Measurements from ENCODE around the gene GNAS. TPM values are rescaled to one million over a fixed set of nuclear protein-coding genes. Genes with fewer than 3 reads are reported as not detected.

GNAS gene
- total RNA-seq, 3 donors from 2014 or later, result 448 to 714 (median 570) TPM

DNA sequence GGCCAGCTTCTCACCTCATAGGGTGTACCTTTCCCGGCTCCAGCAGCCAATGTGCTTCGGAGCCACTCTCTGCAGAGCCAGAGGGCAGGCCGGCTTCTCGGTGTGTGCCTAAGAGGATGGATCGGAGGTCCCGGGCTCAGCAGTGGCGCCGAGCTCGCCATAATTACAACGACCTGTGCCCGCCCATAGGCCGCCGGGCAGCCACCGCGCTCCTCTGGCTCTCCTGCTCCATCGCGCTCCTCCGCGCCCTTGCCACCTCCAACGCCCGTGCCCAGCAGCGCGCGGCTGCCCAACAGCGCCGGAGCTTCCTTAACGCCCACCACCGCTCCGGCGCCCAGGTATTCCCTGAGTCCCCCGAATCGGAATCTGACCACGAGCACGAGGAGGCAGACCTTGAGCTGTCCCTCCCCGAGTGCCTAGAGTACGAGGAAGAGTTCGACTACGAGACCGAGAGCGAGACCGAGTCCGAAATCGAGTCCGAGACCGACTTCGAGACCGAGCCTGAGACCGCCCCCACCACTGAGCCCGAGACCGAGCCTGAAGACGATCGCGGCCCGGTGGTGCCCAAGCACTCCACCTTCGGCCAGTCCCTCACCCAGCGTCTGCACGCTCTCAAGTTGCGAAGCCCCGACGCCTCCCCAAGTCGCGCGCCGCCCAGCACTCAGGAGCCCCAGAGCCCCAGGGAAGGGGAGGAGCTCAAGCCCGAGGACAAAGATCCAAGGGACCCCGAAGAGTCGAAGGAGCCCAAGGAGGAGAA lies 12.3 kb upstream of the GNAS start:
- no peak for DNase-seq (ENCODE audit: low spot score in 2 of 2)

DNA sequence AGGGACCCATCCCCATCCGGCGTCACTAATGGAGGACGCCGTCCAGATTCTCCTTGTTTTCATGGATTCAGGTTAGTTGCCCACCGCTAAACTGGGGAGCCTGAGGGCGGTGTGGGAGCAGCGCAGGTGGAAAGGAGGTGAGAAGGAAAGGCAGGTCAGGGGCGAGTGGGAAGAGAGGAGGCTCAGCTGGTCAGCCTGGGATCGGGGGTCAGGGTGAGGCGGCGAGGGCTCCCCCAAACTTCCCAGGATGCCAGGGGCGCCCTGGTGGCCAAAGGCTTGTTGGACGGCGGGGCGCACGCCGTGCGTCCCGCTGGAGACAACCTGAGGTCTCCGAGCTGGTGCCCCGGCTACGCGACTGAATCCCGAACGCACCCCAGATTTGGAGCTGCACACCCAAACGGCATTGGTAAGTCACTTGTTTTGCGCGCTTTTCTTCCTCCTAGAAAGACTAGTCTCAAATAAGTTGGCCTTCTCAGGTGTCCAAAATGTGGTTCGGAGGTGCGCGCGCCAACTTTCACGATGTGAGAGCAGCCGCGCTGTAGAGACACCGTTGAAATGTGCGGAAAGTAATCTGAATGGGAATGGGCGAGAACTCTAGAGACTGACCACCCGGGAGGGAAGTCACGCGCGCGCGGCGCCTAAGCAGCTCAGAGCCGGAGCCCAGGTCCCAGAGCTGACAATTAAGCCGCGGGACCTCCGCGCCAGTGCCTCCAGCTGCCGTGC lies 11.5 kb upstream of the GNAS start:
- Histone ChIP-seq H3K36me3 (no peaks in the 10 kb centered on the region), H3K27ac (no peak overlapping the region), H3K27me3 (peaks cover 0 to 22% of the 10 kb centered on the region in 2 donors), H3K9me3 (no peaks in the 10 kb centered on the region), H3K4me3 (no peak overlapping the region), H3K4me1 (no peaks in the 10 kb centered on the region)
- intact Hi-C loops (cut with DNase I; ENCODE audit: low total_unique reads), result no loop called here
- TF ChIP-seq POLR2A (IDR thresholded peaks at IDR 0.05) (no peak), POLR2AphosphoS5 (IDR thresholded peaks at IDR 0.05) (no peak)
- TF ChIP-seq, protein P1, sequence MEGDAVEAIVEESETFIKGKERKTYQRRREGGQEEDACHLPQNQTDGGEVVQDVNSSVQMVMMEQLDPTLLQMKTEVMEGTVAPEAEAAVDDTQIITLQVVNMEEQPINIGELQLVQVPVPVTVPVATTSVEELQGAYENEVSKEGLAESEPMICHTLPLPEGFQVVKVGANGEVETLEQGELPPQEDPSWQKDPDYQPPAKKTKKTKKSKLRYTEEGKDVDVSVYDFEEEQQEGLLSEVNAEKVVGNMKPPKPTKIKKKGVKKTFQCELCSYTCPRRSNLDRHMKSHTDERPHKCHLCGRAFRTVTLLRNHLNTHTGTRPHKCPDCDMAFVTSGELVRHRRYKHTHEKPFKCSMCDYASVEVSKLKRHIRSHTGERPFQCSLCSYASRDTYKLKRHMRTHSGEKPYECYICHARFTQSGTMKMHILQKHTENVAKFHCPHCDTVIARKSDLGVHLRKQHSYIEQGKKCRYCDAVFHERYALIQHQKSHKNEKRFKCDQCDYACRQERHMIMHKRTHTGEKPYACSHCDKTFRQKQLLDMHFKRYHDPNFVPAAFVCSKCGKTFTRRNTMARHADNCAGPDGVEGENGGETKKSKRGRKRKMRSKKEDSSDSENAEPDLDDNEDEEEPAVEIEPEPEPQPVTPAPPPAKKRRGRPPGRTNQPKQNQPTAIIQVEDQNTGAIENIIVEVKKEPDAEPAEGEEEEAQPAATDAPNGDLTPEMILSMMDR (IDR thresholded peaks at IDR 0.05), result no peak
- no peak for DNase-seq (ENCODE audit: low spot score in 2 of 2)

More for the DNA sequence above, 12.3 kb upstream of the GNAS start:
- peaks cover 0 to 22% of the 10 kb centered on the region in 2 donors for H3K27me3 ChIP-seq
- no peaks in the 10 kb centered on the region for H3K4me1 ChIP-seq
- H3K4me3 ChIP-seq, result peak overlapping the region in 2 of 3 donors; percentile 24 to 47
- H3K36me3 ChIP-seq, result no peaks in the 10 kb centered on the region
- H3K9me3 ChIP-seq, result no peaks in the 10 kb centered on the region
- intact Hi-C loops (cut with DNase I; ENCODE audit: low total_unique reads), result no loop called here
- H3K27ac ChIP-seq, result no peak overlapping the region
- TF ChIP-seq POLR2AphosphoS5 (IDR thresholded peaks at IDR 0.05) (no peak), POLR2A (IDR thresholded peaks at IDR 0.05) (no peak)
- TF ChIP-seq, protein P1 (IDR thresholded peaks at IDR 0.05), result no peak

DNA sequence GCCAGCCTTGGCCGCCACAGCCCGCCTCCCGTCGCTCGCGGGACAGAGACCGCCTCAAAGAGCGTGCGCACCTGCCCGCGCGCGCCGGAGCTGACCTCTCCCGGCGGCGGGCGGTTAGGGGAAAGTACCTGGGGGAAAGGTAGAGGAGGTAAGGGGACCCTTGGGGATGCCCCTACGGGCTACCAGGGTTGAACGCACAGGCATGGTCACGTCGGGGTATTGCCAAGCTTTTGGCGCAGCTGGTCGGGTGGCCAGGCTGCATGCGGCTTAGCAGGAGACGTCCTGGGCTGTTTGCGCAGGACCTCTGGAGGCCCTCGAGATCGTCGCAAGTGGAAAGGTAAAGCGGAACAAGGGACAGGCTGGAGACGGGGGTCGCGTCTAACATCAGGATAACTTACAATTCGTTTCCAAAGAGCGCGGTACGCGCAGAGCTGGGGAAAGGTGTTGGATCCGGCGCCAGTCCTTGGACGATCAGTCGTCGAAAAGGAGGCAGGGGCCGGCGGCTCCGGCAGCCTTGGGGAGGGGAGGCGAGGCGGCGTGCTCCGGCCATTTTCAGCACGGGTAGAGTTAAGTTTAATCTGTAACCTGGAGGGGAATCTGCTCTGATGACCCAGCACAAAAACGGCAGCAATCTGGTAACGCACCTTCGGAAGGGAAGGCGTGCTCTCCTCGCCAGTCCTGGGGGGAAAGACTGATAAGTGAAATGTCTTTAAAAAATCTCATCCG lies 10.8 kb upstream of the GNAS start:
- intact Hi-C loops (cut with DNase I; ENCODE audit: low total_unique reads), result no loop called here
- H3K27me3 ChIP-seq, result peaks cover 0 to 22% of the 10 kb centered on the region in 2 donors

DNA sequence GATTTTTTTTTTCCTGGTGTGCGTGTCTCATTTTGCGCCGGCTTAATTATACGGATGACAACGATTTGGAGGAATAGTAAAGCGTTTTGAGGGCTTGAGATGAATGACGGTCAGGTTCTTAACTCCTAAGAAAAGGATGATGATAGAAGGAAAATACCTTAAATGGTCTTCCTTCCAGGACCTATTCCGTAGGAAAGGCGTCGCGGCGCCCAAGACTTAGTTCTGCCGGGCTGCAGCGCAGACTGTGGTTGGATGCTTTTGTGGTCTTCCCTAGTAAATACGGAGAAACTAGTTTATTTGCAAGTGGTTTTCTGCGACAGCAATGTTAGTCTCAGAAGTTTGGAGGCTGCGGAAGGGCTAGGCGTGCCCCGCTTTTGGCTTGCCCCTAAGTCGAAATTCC lies 10.2 kb upstream of the GNAS start:
- Histone ChIP-seq H3K4me1 (no peaks in the 10 kb centered on the region), H3K9me3 (no peaks in the 10 kb centered on the region), H3K27me3 (peaks cover 0 to 22% of the 10 kb centered on the region in 2 donors), H3K36me3 (no peaks in the 10 kb centered on the region), H3K27ac (no peak overlapping the region), H3K4me3 (no peak overlapping the region)
- DNase-seq (ENCODE audit: low spot score in 2 of 2), result no peak
- no peak for TF ChIP-seq POLR2AphosphoS5 (IDR thresholded peaks at IDR 0.05)
- TF ChIP-seq, protein P1 (IDR thresholded peaks at IDR 0.05), result no peak
- no peak for TF ChIP-seq POLR2A (IDR thresholded peaks at IDR 0.05)
- intact Hi-C loops (cut with DNase I; ENCODE audit: low total_unique reads), result no loop called here

More for the DNA sequence above, 10.8 kb upstream of the GNAS start:
- Histone ChIP-seq H3K27ac (no peak overlapping the region), H3K4me3 (no peak overlapping the region), H3K4me1 (no peaks in the 10 kb centered on the region), H3K9me3 (no peaks in the 10 kb centered on the region), H3K36me3 (no peaks in the 10 kb centered on the region)
- TF ChIP-seq, protein P1 (IDR thresholded peaks at IDR 0.05), result no peak
- TF ChIP-seq POLR2A (IDR thresholded peaks at IDR 0.05) (no peak), POLR2AphosphoS5 (IDR thresholded peaks at IDR 0.05) (no peak)
- no peak for DNase-seq (ENCODE audit: low spot score in 2 of 2)
